HG02571 (cell line): Measurements from ENCODE around the gene CACNA1S.

ENCODE experiments used
- ATAC-seq: cut with Tn5 transposase; IDR thresholded peaks from one replicate; pipeline ENCODE4 v1.9.1; 2021; ENCODE audit warnings: mild to moderate bottlenecking, moderate library complexity; ENCODE audit not compliant: unreplicated experiment

CACNA1S gene

DNA sequence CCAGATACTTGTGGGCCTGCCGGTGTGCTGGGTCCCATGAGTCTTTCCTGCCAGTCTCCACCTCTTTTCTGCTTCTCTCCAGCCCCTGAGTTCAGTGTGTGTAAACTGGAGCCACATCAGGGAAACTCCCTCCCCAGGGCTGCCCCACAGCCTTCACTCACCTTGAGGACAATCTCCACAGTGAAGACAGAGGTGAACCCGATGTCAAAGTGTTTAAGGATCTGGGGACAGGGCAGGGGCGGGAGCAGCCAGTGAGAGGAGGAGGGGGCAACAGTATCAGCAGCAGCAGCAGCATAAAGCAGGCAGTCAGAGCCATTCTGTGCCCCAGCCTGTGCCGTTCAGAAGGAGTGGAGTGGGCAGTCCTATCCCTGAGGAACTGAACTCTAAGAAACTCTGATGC lies 43.2 kb downstream of the CACNA1S start:
- ATAC-seq, result no peak

DNA sequence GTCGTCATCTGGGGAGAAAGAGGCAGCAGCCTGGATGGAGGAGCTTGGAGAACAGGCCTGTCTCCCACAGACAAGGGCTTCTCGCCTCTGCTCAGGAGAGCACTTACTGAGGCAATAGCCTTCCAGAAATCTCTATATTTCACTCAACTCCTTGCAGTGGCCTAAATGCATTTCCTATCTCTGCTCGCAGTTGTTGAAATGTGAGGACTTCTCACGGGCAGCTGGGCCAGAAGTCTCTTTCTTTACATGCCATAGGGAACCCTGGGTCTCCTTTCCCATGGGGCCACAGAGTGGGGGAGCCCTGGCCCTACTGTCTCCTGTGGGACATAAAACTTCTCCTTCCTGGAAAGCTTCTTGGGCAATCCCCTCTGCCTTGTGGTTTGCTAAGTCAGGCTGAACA lies 45.2 kb downstream of the CACNA1S start:
- ATAC-seq, result no peak

DNA sequence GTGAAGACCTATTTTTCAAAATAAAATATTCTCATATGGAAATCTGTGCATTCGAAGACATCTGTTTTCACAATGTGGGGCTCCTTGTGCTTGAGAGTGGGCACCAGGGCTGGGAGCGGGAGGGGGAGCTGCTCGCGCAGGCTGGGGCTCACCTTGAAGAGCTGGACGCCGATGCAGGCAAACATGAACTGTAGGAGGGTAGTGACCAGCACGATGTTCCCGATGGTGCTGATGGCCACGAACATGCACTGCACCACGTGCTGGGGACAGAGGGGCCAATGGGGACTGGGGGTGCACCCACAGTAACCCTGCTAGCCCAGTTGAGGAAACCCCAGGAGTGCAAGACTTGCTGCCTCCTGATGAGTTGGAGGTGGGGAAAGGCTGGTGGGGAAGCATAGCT lies 46.5 kb downstream of the CACNA1S start:
- ATAC-seq, result no peak

DNA sequence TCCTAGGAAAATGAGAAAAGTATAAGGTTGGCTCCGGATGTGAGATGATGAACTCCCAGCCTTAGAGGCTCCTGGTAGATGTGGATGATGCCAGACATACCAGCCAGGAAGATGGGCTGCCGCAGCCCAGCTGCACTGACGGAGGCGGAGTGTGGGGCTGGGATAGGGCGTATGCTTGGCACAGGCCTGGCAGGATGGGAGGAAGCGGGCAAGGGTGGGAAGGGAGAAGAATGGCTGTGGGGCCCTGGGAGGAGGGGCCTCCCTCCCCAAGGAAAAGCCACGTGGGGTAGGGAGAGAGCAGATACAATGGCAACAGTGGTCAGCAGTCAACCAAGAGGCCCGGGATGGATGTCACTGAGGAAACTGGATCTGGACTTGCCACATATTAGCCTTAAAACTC lies 47.4 kb downstream of the CACNA1S start:
- no peak for ATAC-seq

DNA sequence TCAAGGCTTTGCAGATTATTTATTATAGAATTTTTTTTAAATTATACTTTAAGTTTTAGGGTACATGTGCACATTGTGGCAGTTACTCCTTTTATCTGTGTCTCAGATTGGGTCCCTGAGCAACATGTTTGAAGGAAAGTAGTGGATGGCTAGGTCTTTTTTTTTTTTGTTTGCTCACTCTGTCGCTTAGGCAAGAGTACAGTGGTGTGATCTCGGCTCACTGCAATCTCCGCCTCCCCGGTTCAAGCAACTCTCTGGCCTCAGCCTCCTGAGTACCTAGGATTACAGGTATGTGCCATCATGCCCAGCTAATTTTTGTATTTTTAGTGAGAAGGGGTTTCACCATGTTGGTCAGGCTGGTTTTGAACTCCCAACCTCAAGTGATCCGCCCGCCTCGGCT lies 49.1 kb downstream of the CACNA1S start:
- no peak for ATAC-seq

DNA sequence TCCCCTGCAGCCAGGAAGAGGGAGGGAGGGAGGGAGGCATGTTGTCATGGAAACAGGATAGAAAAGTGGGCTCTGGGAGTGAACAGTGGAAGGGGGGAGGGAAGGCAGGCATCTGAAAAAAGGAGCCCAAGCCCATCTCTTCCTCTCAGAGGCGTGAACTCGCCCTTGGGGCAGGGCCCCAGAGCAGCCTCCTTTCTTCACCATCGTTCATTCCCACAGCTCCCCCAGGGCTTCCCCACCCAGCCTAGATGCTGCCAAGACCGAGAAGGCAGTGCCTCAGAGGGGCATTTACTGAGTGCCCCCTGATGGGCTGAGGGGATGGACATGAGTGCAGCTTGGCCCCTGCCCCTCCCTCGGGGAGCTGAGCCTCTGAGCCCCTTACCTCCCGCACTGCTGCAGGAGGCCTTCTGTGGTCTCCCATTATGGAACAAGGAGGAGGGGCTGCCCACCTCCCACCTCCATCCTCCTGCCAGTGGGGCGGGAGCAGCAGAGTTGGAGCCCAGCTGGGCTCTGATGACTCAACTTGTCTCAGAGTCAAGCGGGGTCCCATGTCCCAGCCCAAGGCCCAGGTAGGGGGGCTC lies 49.6 kb downstream of the CACNA1S start:
- ATAC-seq, result no peak

DNA sequence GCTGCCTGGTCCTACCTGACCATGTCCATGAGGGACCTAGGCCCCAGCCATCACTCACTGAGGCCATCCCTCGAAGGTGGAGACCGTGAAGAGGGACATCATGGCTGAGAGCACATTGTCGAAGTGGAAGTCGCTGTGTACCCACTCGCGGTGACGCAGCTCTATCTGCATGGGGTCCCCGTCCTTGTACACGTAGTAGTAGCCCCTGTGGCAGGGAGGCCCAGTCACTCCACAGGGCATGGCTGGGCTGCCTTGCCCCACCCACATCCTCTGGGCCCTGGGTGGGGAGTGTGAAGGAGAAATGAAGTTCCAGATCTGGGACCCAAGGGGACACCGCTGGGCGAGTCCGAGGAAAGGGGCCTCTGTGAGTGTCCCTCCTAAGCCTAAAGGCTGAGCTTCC lies 50.3 kb downstream of the CACNA1S start:
- ATAC-seq, result no peak

DNA sequence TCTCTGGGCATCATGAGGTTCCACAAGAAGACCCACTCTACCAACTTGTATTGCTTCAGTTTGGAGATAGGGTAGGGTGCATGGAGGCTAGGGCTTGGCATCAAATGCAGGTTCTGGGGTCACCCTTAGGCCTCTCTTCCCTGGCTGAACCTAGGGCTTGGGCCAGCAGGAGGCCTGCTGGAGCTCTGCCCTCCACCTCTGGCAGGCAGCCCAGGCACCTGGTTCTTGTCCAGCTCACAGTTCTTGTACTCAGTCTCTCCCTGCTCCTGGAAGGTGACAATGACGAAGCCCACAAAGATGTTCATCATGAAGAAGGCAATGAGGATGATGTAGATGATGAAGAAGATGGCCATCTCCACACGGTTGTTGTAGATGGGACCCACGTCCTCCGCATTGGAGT lies 51.2 kb downstream of the CACNA1S start:
- ATAC-seq, result no peak

DNA sequence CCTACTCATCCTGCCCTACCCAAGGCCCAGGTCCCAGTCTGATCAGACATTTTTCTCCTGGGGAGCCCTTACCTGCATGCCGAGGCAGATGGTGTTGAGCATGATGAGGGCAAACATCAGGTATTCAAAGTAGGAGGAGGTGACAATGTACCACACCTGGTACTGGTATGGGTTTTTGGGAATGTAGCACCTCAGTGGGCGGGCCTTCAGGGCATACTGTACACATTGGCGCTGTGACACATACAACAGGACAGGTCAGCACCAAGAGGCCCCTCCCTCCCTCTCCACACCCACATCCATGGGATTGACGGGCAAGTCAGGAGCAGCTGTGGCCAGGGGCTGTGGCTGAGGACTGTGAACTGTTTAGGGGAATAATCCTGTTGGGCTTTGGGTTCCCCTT lies 51.6 kb downstream of the CACNA1S start:
- no peak for ATAC-seq

DNA sequence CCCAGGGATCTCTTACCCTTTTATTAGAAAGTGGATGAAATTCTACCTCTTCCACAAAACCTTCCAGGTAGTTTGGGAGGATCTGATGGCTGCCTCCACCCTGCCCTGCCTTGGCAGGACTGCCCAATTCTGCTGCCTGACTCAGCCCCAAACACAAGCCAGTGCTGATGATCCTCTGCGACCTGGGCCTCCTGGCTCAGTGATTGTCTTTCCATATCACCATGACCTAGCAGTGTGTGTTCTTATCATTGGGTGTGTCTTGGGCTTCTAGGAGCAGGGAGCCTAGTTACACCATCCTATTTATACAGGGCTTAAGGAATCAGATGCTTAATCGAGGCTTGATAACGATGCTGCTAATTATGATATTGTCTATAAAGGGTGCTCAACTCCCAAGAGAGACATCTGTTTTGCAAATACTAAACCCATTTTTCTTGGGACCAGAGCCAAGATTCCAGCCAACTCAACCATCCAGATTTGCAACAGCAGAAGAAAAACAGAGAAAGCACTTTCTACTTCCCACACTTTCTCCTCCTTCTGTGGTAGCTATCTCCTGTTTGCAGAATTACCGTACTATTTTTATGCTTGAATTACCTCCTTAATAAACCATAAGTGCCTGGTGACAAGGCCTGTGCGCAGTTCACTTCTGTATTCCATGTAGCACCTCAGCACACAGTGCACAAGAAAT lies 52.2 kb downstream of the CACNA1S start:
- ATAC-seq, result no peak

DNA sequence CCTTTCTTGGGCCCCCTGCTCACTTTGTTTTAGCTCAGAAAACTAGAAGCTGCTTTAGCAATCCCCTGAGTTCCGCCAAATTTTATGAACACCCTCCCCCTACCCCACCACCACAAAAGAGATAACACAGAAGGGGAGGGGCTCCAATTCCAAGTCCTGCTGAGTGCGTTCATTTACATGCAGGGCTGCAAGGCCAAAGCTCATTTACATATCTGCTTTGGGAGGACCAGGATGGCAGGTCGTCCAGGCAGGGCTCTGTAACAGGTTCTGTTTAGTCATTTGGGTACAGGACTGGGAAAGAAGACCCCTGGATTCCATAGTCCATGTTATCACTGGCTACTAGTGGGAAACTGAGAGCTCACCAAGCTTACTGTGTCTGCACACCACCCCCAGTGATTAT lies 52.8 kb downstream of the CACNA1S start:
- ATAC-seq, result no peak

DNA sequence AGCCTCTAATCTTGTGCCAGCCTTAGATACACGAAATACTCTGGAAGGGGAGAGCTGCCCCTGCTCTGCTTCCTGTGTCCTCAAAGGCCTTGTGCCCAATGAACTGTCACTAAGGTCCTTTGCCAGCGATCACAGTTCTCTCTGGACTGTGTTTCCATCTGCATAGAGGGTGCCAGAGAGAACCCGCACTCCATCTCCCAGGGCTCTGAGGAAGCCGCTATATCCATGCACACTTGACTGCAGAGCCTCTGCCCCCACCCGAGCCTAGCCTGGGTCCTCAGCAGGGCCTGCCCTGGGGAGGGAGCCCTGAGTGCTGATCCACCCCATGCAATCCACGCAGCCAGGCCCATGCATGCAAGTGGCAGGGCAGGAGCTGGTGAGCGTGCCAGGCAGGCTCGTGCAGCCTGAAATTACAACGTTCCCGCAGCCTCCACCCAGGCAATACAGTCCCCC lies 58.1 kb downstream of the CACNA1S start:
- ATAC-seq, result no peak

DNA sequence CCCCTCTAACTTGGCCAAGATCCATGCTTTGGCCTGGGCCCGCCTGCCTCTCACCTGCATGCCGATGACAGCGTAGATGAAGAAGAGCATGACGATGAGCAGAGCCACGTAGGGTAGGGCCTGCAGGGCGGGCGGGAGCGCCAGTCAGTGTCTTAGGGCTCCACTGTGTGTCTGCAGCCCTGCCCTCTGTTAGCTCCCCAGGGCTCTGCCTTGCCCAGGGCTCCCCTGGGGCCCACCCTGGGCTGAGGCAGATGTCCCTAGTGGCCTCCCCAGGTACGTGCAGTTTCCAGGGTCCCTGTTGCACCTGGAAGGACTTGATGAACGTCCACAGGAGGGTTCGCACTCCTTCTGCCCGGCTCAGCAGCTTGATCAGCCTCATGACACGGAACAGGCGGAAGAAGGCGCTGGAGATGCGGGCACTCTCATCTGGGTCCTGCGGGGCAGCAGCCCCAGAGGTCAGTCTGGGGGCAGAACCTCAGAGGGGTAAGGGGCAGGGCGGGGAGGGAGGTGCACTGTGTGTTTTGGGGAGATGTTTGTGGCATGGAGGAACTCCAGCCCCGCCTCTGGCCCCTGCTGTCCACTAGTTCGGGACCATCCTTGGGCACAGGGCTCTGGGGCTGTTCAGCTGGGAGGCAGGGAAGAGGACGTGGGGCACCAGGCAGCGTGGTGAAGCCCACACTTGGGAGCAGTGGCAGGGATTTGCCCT lies 58.9 kb downstream of the CACNA1S start:
- no peak for ATAC-seq

DNA sequence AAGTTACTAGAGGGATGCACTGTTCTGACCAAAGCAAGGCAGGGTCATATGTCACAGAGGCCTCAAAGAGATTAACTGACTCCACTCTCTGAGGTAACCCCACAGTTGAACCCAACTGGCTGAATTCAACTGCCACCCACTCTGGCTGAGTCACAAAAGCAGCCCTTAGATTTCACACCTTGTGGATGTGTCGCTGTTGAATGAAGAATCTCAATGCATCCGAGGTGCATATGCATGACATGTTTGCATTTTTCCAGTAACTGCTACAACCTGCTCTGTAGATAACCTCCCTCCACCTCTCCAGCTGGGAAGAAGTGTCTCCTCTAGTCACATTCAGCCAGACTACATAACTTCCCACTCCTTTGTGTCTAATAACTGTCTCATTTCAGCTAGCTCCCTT lies 60.8 kb downstream of the CACNA1S start:
- ATAC-seq, result no peak

DNA sequence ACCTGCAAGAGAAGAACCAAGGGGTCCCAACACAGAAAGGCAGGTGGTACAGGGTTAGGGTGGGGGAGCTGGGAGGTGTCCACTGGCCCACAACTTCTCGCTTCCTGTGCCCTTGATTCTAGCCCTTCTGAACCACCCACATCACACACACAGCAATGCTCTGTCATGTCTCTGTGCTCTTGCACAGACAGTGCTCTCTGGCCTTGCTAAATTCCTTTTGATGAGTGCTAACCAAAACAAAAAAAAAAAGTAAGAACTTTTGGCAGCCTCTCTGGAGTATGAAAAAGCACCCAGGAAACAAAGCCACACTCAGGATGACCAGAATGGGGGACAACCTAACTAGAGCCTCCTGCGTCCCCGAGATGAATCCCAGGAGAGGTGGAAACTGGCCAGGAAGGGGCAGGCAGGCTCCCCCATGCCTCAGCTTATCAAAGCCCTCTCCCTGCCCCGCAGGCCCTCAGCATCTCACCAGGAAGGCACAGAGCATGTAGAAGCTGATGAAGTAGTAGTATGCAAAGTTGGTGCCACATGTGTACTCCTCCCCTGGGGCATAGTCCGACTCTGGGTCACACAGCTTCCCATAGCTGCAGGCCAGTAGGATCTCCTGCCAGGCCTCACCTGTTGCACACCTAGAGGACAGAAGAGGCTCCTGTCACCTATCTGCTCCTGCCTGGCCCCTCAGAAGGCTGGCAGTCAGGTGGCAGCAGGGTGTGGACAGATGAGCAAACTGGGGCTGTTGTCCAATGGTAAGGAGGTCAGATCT lies 61.5 kb downstream of the CACNA1S start:
- ATAC-seq, result no peak

DNA sequence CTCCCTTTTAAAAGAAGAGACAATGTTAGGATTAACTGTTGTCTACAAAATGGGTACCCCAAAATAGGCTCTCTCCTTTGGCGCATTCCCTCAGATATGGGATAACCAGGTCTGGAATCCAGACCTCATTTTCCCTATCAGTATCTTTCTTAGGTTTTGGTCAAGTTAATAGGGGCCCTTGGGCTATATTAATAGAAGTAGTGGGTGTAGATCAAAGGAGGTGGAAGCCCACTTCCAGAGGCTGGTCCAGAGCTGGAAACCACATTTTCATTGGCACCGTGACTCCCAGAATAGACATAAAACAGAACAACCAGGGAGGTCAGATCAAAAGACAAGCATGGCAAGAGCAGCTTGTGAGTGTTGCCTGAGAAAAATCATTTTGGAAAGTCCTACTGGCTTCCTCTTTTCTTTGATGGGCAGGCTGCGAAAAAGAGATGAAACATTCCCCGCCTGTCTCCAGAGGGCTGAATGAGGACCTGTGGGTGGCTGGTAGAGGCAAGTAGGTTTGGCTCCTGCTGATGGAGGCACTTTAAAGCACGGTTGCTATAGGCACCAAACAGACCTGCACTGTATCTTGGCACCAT lies 62.9 kb downstream of the CACNA1S start:
- ATAC-seq, result no peak

DNA sequence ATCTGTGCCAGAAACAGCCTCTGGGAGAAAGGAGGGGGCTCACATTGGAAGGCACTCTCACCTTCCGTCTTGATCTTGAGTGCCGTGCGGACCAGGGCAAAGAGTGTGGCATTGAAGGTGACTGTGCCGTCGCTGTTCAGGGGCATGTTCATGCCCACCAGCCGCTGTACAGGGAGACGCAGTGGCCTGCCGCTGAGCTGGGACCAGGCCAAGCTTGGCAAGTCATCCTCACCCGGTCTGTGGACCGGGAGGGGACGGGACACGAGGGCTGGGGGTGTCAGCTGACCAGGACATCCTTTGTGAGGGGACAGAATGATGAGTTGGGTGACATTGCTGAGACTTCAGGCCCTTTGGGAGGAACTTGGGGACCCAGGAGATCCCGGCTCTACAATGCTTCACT lies 63.7 kb downstream of the CACNA1S start:
- ATAC-seq, result no peak

DNA sequence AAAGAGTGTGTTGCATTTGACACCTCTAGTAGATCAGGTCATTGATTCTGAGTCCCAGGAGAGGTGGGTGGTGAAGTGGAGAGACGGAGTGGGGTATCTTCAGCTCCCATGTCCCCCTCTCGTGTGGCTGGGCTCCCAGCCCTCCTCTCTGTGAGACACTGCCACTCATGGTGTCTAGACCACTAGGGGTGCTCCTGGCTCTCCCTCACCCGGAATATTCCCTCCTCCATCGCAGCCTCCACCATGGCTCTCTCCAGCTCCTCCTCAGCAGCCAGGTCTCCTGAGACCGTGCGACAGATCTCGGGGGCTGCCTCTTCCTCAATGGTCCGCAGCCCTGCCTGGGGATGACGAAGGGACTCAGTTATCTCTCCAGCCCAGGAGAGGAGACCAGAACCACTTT lies 68.1 kb downstream of the CACNA1S start:
- no peak for ATAC-seq

DNA sequence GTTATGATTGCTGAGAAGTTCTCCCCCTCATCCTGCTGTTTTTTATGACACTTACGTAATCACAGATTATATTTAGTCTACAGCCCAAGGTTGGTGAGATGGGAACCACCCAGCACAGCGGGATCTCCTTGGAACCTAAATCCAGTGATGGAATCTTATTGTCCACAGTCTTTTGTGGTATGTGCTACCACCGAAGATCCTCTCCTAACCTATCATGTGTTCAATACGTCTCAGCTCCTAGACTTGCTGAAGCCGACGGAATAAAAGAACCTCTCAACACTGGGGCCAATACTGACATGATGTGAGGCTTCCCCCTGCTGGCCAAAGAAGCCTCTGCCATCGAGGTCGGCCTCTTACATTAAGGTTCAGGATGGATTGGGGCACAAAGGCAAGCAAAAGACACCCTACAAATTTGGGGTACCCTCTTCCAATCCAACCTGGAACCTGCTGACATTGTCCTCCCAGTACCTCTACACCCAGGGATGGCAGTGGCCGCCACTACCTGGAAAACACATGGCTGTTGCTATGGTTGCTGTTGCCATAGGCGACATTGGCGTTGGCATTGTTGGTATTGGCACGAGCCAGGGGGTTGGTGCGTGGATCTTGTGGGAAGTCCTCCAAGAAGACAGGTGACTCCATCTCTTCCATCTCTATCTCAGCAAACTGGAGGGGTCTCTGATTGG lies 69.3 kb downstream of the CACNA1S start:
- ATAC-seq, result peak; percentile 53

DNA sequence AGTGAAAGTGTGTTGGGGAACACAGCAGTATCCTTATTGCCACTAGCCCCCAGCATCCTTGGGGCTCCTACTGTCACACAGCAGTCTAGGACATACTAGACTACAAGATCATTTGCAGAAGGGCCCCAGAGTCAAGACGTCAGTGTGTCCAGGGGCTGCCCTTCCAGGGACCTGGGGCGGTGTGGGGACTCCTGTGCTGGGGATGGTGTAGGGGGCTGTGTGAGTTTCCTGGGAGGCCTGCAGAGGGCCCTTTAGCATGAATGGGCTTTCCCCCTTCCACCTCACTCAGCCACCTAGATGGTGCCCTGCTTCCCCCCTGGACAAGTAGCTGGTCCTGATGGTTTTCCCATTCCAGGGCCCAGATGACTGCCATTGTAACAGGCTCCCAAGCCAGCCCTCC lies 71.2 kb downstream of the CACNA1S start:
- ATAC-seq, result no peak

DNA sequence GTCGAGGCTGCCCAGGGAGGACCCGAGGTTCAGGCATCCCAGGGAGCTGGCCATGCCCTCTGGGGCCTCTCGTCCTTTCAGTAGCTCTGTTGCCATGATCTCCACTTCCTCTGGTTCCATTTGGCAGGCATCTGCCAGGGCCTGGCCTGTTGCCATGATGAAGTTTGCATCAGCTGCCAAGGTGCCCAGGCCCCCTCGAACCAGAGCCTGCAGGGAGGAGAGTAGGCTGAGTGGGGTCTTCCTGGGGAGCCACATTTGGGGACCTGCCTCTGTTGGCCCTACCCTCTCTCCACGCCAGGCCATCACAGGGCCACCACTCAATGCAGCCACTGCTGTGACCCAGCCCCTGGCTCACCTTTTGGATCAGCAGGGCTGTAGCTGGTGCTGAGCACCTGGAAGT lies 72.3 kb downstream of the CACNA1S start:
- no peak for ATAC-seq
